Activated CD8-positive, alpha-beta memory T cell treated with anti-CD3 and anti-CD28 coated beads, Interleukin-2, amount 10 ng/mL, durations not matched to agents 7 days and 5 days (primary cell): ENCODE results near the gene NODAL. TPM values are rescaled to one million over a fixed set of nuclear protein-coding genes. Genes with fewer than 3 reads are reported as not detected.
A peak's percentile ranks its signal among the peaks of the same experiment; 100 is the strongest.

Experiments used
- ATAC-seq: fragments of 150-1000 bp; cut with Tn5 transposase; one replicate; pipeline ENCODE4 v1.10.0; 2021; ENCODE audit warnings: moderate library complexity
- CTCF ChIA-PET: fragments of 350-600 bp; sonication (Branson Sonifier 250); formaldehyde crosslinking; loops from one replicate; lab custom pipeline; 2021; ENCODE audit warnings: antibody characterized with exemption; lab: Charles Lee
- DNase-seq: peaks from one replicate; pipeline ENCODE4 v3.0.0-alpha.2; 2020
- H3K27ac Mint-ChIP-seq: one replicate; pipeline ENCODE4 v1.8.0; 2021; ENCODE audit warnings: mild to moderate bottlenecking, mixed read lengths
- H3K27me3 Mint-ChIP-seq: one replicate; pipeline ENCODE4 v1.8.0; 2021; ENCODE audit warnings: mixed read lengths
- H3K36me3 Mint-ChIP-seq: one replicate; pipeline ENCODE4 v1.8.0; 2021; ENCODE audit warnings: mild to moderate bottlenecking, mixed read lengths
- H3K4me1 Mint-ChIP-seq: one replicate; pipeline ENCODE4 v1.8.0; 2021; ENCODE audit warnings: mixed read lengths
- H3K4me3 Mint-ChIP-seq: one replicate; pipeline ENCODE4 v1.8.0; 2021; ENCODE audit warnings: mild to moderate bottlenecking, moderate library complexity, mixed read lengths
- H3K9me3 Mint-ChIP-seq: one replicate; pipeline ENCODE4 v1.8.0; 2022; ENCODE audit warnings: low read depth, mixed read lengths
- total RNA-seq, 2 experiments: library from RNA; stranded (reverse); gene quantifications; one replicate each; pipeline ENCODE4 v1.2.3, GENCODE V29; 2021

NODAL gene
- total RNA-seq, 2 experiments from 2014 or later: not detected

DNA sequence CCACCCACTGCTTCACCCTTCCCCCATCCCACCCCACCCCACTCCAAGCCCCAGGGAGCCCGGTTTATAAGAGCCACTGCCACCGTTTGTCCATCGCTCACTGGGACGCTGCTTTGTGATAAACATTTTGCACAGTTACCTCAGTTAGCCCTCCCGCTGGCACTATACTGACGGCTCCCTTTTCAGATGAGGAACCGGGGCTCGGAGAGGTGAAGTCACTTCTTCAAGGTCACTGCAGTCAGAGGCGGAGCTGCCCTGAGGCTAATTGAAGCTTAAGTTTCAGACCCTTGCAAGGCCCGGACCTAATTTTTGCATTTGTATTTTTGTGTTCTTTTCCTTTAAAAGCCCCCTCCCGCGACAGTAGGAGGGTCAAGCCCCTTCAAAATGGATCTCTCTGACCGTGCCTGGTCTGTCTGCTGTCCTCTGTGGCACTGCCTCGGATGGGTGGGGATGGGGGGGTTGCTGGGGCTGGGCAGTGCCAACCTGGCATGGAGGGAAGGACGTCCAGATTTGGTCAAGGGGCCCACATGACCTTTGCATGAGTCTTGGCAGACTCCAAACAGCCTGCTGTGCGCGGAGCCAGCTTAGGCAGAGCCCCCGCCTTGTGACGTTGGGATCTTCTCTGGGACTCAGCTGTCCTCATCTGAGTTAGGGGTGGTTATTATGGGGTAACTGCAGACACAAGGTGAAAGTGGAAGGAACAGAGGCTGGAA, 17.7 kb upstream of the NODAL start:
- no peaks in the 10 kb centered on the region for H3K9me3 Mint-ChIP-seq
- CTCF ChIA-PET: no interaction called here
- H3K27ac Mint-ChIP-seq: no peak overlapping the region
- peaks cover 65% of the 10 kb centered on the region for H3K27me3 Mint-ChIP-seq
- DNase-seq: no peak
- no peaks in the 10 kb centered on the region for H3K36me3 Mint-ChIP-seq
- H3K4me3 Mint-ChIP-seq: no peak overlapping the region
- H3K4me1 Mint-ChIP-seq: peaks cover 2% of the 10 kb centered on the region
- no peak for ATAC-seq

DNA sequence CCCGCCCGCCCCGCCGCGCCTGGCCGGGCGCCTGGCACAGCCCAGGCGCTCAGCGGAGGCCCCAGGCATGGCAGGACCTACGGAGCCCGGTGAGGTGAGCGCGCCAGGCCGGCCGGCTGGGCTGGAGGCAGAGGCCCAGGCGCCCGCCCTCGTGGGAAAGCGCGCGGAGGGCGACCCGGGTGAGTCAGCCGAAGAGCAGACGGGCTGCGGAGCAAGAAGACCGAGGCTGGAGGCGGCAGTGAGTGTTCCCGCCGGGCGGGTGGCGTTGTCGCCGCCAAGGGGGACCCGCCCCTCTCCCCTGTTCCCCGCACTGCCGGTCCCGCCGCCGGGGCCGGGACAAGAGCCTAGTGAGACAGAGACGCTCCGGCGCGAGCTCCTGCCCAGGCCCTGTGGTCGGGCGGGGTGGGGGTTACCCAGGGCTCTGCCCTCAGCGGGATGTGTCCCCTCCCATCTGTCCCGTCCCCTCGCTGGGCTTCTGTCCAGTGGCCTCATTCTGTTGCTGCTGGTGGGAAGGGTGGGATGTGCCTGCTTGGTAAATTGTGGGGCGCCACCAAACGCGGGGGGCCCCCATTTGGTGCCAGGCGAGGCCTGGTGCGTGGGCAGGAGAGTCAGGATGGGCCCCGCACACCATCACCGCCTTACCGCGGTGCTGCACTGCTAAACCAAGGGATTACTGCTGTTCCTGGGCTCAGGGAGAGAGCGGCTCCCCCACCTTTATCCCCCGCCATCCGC, 17.0 kb upstream of the NODAL start:
- CTCF ChIA-PET: no interaction called here
- H3K36me3 Mint-ChIP-seq: no peaks in the 10 kb centered on the region
- H3K4me3 Mint-ChIP-seq: no peak overlapping the region
- H3K27ac Mint-ChIP-seq: no peak overlapping the region
- DNase-seq (no peak), ATAC-seq (peak; percentile 38)
- H3K4me1 Mint-ChIP-seq: peaks cover 2% of the 10 kb centered on the region
- H3K9me3 Mint-ChIP-seq: no peaks in the 10 kb centered on the region
- H3K27me3 Mint-ChIP-seq: peaks cover 68% of the 10 kb centered on the region

DNA sequence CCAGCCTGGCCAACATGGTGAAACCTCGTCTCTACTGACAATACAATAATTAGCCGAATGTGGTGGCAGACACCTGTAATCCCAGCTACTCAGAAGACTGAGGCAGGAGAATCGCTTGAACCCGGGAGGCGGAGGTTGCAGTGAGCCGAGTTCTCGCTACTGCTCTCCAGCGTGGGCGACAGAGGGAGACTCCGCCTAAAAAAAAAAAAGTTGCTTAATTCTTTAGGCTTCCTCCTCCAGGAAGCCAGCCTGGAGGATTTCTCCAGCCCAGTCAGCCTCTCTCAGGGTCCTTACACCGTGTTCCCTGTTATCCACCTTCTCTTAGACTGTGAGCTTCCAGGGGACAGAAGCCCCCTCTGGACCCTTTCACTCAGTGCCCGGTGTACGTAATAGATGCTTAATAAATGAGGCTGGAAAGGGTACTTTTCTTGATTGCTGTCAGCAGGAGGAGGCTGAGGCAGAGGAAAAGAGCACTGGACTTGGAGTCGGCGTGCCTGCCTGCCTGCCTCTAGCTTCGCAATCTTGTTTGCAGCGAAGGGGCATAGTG, 16.4 kb upstream of the NODAL start:
- no peaks in the 10 kb centered on the region for H3K9me3 Mint-ChIP-seq
- DNase-seq: no peak
- H3K27me3 Mint-ChIP-seq: peaks cover 66% of the 10 kb centered on the region
- H3K4me1 Mint-ChIP-seq: peaks cover 2% of the 10 kb centered on the region
- H3K4me3 Mint-ChIP-seq: no peak overlapping the region
- CTCF ChIA-PET: no interaction called here
- no peaks in the 10 kb centered on the region for H3K36me3 Mint-ChIP-seq
- H3K27ac Mint-ChIP-seq: no peak overlapping the region
- ATAC-seq: no peak

- H3K27me3 Mint-ChIP-seq: peaks cover 56% of the 10 kb centered on the region
- no peak overlapping the region for H3K27ac Mint-ChIP-seq
- no peak for ATAC-seq
- no peak for DNase-seq
- CTCF ChIA-PET: interaction anchor here (1.1 kb wide), 1 partner anchor 310 kb away, joined by 3 read pairs; the partner anchor contains the start of gene TYSND1
- no peaks in the 10 kb centered on the region for H3K9me3 Mint-ChIP-seq
- H3K36me3 Mint-ChIP-seq: no peaks in the 10 kb centered on the region
- H3K4me1 Mint-ChIP-seq: peaks cover 2% of the 10 kb centered on the region
- no peak overlapping the region for H3K4me3 Mint-ChIP-seq
Observed at GRCh38 chr10:70456164-70456563, 14.7 kb upstream of the NODAL start.

DNA sequence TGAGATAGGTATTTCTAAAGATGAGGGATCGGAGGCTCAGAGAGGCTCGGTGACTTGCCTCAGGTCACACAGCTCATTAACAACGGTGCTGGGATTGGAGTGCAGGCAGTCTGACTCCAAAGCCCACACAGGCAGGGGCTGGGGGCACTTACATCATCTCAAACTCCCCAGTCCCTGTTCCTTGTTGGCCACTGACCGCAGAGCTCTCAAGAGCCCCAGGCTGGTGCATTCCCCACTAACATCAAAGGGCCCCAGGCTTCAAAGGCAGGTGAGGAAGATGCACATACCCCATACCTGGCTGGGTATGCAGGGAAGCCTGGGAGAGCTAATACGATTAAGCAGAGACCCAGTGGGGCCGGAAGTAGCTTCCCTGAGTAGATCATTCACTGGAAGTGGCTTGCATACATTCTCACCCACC, 13.7 kb upstream of the NODAL start:
- Mint-ChIP-seq H3K27me3 (peaks cover 50% of the 10 kb centered on the region), H3K36me3 (no peaks in the 10 kb centered on the region), H3K27ac (no peak overlapping the region), H3K9me3 (no peaks in the 10 kb centered on the region), H3K4me3 (no peak overlapping the region), H3K4me1 (peaks cover 2% of the 10 kb centered on the region)
- ATAC-seq (no peak), DNase-seq (no peak)
- CTCF ChIA-PET: interaction anchor here (1.0 to 1.6 kb wide), 3 partner anchors 8 to 22 kb away, joined by 3 read pairs; partner anchors contain the start of gene NODAL

DNA sequence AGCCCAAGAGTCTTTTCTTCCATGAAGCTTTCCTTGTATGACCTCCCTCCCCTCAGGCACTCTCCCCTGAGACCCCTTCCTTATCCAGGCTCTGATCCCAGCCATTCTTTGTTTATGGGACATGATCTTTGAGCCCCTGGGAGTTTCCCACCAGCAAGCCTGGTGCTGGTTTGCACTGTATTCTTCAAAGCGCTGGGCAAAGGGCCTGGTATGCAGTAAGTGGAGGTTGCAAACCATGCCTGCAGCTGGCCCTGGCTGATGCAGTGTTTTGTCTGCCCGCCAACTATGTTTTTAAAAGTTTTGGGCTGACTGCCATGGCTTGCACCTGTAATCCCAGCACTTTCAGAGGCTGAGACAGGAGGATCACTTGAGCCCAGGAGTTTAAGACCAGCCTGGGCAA, 6.8 kb upstream of the NODAL start:
- CTCF ChIA-PET: interaction anchor here (1.0 to 1.5 kb wide), 2 partner anchors 13 to 101 kb away, joined by 3 read pairs; no protein-coding TSS in a partner anchor
- Mint-ChIP-seq H3K9me3 (no peaks in the 10 kb centered on the region), H3K27me3 (peaks cover 23% of the 10 kb centered on the region), H3K27ac (no peak overlapping the region), H3K36me3 (no peaks in the 10 kb centered on the region), H3K4me3 (no peak overlapping the region), H3K4me1 (no peaks in the 10 kb centered on the region)
- ATAC-seq (no peak), DNase-seq (no peak)

DNA sequence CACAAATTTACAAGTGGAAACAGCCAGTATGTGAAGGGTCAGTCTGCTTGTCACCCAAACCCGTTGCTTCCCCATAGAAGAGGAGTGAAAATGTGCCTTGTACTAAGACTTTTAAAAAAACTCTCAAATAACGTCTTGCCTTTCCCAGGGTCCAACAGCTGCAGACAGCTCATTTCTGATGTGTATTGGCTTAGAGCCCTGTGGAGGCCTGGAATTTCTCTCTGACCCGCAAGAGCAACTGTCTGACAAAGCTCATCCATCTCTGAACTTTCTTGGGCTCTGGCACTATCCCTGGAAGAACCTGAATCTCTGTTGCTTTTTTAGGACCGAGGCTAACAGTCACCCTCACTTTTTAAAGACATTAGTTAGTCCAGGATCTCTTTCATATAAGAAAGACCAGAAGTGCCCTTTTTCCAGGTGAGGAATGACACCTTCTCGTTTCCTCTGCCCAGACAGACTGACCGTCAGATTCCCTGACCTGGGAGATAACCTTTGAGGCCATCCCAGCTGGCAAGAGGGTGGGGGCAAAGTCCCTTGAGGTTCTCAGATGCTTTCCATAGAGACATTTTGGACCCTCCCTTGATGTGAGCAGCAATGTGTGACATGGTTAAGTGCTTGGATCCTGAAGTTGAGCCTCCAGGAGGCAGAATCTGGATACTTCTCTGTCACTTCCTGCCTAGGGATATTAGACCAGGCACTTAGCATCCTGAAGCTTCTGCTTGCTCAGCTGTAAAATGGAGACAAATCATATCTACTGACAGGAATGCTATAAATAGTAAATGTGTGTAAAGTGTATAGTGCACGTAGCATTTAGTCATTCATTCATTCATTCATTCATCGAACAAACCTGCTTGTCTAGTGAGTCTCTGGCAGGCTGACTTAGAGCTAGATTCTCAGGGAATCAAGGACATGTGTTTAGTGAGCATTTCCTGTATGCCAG, 4.5 kb upstream of the NODAL start:
- CTCF ChIA-PET: interaction anchor here (0.9 kb wide), 1 partner anchor 32 kb away, joined by 3 read pairs; no protein-coding TSS in a partner anchor
- ATAC-seq: no peak
- Mint-ChIP-seq H3K4me1 (peaks cover 1% of the 10 kb centered on the region), H3K27me3 (peaks cover 41% of the 10 kb centered on the region), H3K4me3 (no peak overlapping the region), H3K36me3 (no peaks in the 10 kb centered on the region), H3K27ac (no peak overlapping the region), H3K9me3 (no peaks in the 10 kb centered on the region)
- no peak for DNase-seq

DNA sequence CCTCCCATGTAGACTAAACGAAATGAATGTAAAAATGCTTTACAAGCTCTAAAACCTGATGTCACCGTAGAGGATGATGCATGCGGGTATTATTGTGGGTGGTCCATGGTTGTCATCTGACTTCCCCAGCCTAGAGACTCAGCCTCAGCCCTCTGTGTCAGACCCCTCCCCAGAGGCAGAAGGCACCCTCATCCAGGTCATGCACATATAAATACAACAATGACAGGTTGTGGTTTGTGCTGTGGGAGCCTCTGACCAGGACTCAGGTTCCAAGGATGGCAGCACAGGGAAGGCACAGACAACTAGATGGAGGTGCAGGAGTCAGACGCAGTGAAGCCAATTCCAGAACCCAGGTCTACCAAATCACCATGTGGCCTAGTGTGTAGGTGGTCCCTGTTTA, 3.3 kb upstream of the NODAL start:
- no peaks in the 10 kb centered on the region for H3K36me3 Mint-ChIP-seq
- no peak overlapping the region for H3K27ac Mint-ChIP-seq
- DNase-seq: no peak
- peaks cover 9% of the 10 kb centered on the region for H3K4me1 Mint-ChIP-seq
- H3K9me3 Mint-ChIP-seq: no peaks in the 10 kb centered on the region
- ATAC-seq: no peak
- CTCF ChIA-PET: interaction anchor here (0.8 kb wide), 1 partner anchor 8 kb away, joined by 3 read pairs; no protein-coding TSS in a partner anchor
- H3K27me3 Mint-ChIP-seq: peaks cover 52% of the 10 kb centered on the region
- no peak overlapping the region for H3K4me3 Mint-ChIP-seq

- Mint-ChIP-seq H3K27ac (no peak overlapping the region), H3K4me3 (no peak overlapping the region), H3K27me3 (peaks cover 66% of the 10 kb centered on the region), H3K4me1 (peaks cover 9% of the 10 kb centered on the region), H3K9me3 (no peaks in the 10 kb centered on the region), H3K36me3 (no peaks in the 10 kb centered on the region)
- no peak for DNase-seq
- ATAC-seq: no peak
- CTCF ChIA-PET: interaction anchor here (2.0 kb wide), 1 partner anchor 19 kb away, joined by 8 read pairs; no protein-coding TSS in a partner anchor
Observed at GRCh38 chr10:70442332-70442988, 979 bp upstream of the NODAL start.

DNA sequence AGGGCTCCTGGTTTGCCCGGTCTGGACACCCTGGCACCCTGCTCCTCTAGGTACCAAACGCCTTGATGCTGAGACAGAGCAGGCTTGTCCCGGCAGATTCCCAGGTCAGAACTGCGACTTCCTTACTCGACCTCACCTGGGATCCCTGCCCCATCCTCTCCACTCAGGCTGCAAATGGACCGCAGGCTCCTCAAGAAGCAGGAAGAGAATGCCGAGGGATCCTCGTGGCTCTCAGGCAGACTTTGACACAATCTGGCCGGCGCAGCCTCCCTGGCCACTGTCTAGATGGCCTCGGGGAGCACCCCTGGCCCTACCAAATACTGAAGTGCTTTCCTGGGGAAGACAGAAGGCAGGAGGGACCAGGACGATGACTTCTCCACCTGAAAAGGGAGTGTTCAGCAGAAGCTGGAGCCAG, 421 bp upstream of the NODAL start:
- ATAC-seq (no peak), DNase-seq (no peak)
- Mint-ChIP-seq H3K9me3 (no peaks in the 10 kb centered on the region), H3K27me3 (peaks cover 66% of the 10 kb centered on the region), H3K4me3 (no peak overlapping the region), H3K36me3 (no peaks in the 10 kb centered on the region), H3K27ac (no peak overlapping the region), H3K4me1 (peaks cover 9% of the 10 kb centered on the region)
- CTCF ChIA-PET: interaction anchor here (1.0 to 2.0 kb wide), 2 partner anchors 13 to 20 kb away, joined by 3 to 8 read pairs; no protein-coding TSS in a partner anchor

- Mint-ChIP-seq H3K36me3 (no peaks in the 10 kb centered on the region), H3K27ac (no peak overlapping the region), H3K4me1 (peaks cover 9% of the 10 kb centered on the region), H3K9me3 (no peaks in the 10 kb centered on the region), H3K27me3 (peaks cover 64% of the 10 kb centered on the region), H3K4me3 (no peak overlapping the region)
- CTCF ChIA-PET: no interaction called here
- DNase-seq (no peak), ATAC-seq (peak; percentile 51)
Observed at GRCh38 chr10:70440296-70441160, 953 bp downstream of the NODAL start.

- Mint-ChIP-seq H3K4me3 (no peak overlapping the region), H3K27me3 (peaks cover 47% of the 10 kb centered on the region), H3K4me1 (peaks cover 11% of the 10 kb centered on the region), H3K9me3 (no peaks in the 10 kb centered on the region), H3K36me3 (no peaks in the 10 kb centered on the region), H3K27ac (no peak overlapping the region)
- ATAC-seq (no peak), DNase-seq (no peak)
- CTCF ChIA-PET: no interaction called here
Observed at GRCh38 chr10:70437721-70438120, 3.8 kb downstream of the NODAL start.
